NT2/D1 (cell line): ENCODE data around the gene DNAH1.

Source experiments
- DNase-seq: peaks from one replicate; pipeline ENCODE4 v3.0.0-alpha.2; 2011; ENCODE audit warnings: low read depth, low spot score
- H3K27me3 ChIP-seq: 2 replicates; pipeline ENCODE4 v1.6.0; 2011; ENCODE audit warnings: mild to moderate bottlenecking; ENCODE audit not compliant: insufficient read length, insufficient read depth
- H3K36me3 ChIP-seq: 2 replicates; pipeline ENCODE4 v1.6.1; 2011; ENCODE audit warnings: mild to moderate bottlenecking, low read length, mixed read lengths; ENCODE audit not compliant: insufficient read depth, insufficient read length
- H3K4me1 ChIP-seq: 2 replicates; pipeline ENCODE4 v1.5.1; 2011; ENCODE audit not compliant: insufficient read depth, insufficient read length
- H3K4me3 ChIP-seq: 2 replicates; pipeline ENCODE4 v1.5.1; 2011; ENCODE audit warnings: low read depth; ENCODE audit not compliant: insufficient read length
- H3K9ac ChIP-seq: 2 replicates; pipeline ENCODE4 v1.6.0; 2011; ENCODE audit warnings: low read depth; ENCODE audit not compliant: insufficient read length
- H3K9me3 ChIP-seq: 2 replicates; pipeline ENCODE4 v1.5.1; 2011; ENCODE audit warnings: mild to moderate bottlenecking, low read length; ENCODE audit not compliant: insufficient read depth
- SUZ12 ChIP-seq: IDR thresholded peaks from 2 replicates; pipeline ENCODE4 v1.6.1; 2011; ENCODE audit not compliant: insufficient read length, insufficient read depth; ENCODE audit errors: extremely low read depth
- YY1 ChIP-seq: IDR thresholded peaks from 2 replicates; pipeline ENCODE4 v1.6.1; 2011; ENCODE audit not compliant: insufficient read length, insufficient read depth
- ZNF274 ChIP-seq: IDR thresholded peaks from 2 replicates; pipeline ENCODE4 v1.6.1; 2011; ENCODE audit warnings: mild to moderate bottlenecking, low read depth, low read length

The DNAH1 gene

GRCh38 chr3:52391096-52391495 lies 75.0 kb downstream of the DNAH1 start:
- no peaks in the 10 kb centered on the region for H3K9me3 ChIP-seq
- H3K36me3 ChIP-seq: peaks cover 7% of the 10 kb centered on the region
- H3K9ac ChIP-seq: no peak overlapping the region
- no peak for DNase-seq
- H3K4me3 ChIP-seq: no peak overlapping the region
- TF ChIP-seq ZNF274: no peak
- no peaks in the 10 kb centered on the region for H3K4me1 ChIP-seq
- H3K27me3 ChIP-seq: no peaks in the 10 kb centered on the region

- no peak for TF ChIP-seq SUZ12
- TF ChIP-seq ZNF274: no peak
- Histone ChIP-seq H3K27me3 (no peaks in the 10 kb centered on the region), H3K9ac (no peak overlapping the region), H3K36me3 (peaks cover 7% of the 10 kb centered on the region), H3K4me1 (no peaks in the 10 kb centered on the region), H3K9me3 (no peaks in the 10 kb centered on the region), H3K4me3 (no peak overlapping the region)
- DNase-seq: no peak
Observed at GRCh38 chr3:52392216-52392930, 76.3 kb downstream of the DNAH1 start.

GRCh38 chr3:52393131-52393807 lies 77.2 kb downstream of the DNAH1 start:
- TF ChIP-seq SUZ12 (no peak), YY1 (no peak), ZNF274 (no peak)
- H3K4me3 ChIP-seq: no peak overlapping the region
- peaks cover 7% of the 10 kb centered on the region for H3K36me3 ChIP-seq
- DNase-seq: no peak
- no peaks in the 10 kb centered on the region for H3K27me3 ChIP-seq
- H3K9me3 ChIP-seq: no peaks in the 10 kb centered on the region
- H3K9ac ChIP-seq: no peak overlapping the region
- H3K4me1 ChIP-seq: no peaks in the 10 kb centered on the region

- no peak overlapping the region for H3K9ac ChIP-seq
- peaks cover 10% of the 10 kb centered on the region for H3K36me3 ChIP-seq
- H3K4me3 ChIP-seq: no peak overlapping the region
- no peaks in the 10 kb centered on the region for H3K4me1 ChIP-seq
- no peaks in the 10 kb centered on the region for H3K9me3 ChIP-seq
- no peak for TF ChIP-seq ZNF274
- no peak for TF ChIP-seq SUZ12
- no peak for TF ChIP-seq YY1
- DNase-seq: no peak
- no peaks in the 10 kb centered on the region for H3K27me3 ChIP-seq
Observed at GRCh38 chr3:52393959-52394670, 78.0 kb downstream of the DNAH1 start.

- no peak overlapping the region for H3K4me3 ChIP-seq
- H3K4me1 ChIP-seq: no peaks in the 10 kb centered on the region
- no peaks in the 10 kb centered on the region for H3K27me3 ChIP-seq
- H3K9ac ChIP-seq: no peak overlapping the region
- peaks cover 18% of the 10 kb centered on the region for H3K36me3 ChIP-seq
- no peak for TF ChIP-seq ZNF274
- no peak for TF ChIP-seq YY1
- no peak for TF ChIP-seq SUZ12
- DNase-seq: no peak
- no peaks in the 10 kb centered on the region for H3K9me3 ChIP-seq
Observed at GRCh38 chr3:52394751-52395502, 78.8 kb downstream of the DNAH1 start.

- H3K9ac ChIP-seq: no peak overlapping the region
- no peaks in the 10 kb centered on the region for H3K4me1 ChIP-seq
- no peak for DNase-seq
- H3K4me3 ChIP-seq: no peak overlapping the region
- peaks cover 23% of the 10 kb centered on the region for H3K36me3 ChIP-seq
- no peak for TF ChIP-seq ZNF274
- TF ChIP-seq YY1: no peak
- TF ChIP-seq SUZ12: no peak
- no peaks in the 10 kb centered on the region for H3K27me3 ChIP-seq
- no peaks in the 10 kb centered on the region for H3K9me3 ChIP-seq
Observed at GRCh38 chr3:52395503-52395865, 79.4 kb downstream of the DNAH1 start.
